ENCODE data around the gene ATP11A.
"Not testable (repeated sequence)": the region's sequence is repeated elsewhere in the genome, so short reads cannot be mapped to it uniquely, and the experiment has no call there.

GRCh38 chr13:112709316-112709715 lies 19.5 kb downstream of the ATP11A start:
- not testable (repeated sequence) for TF ChIP-seq CTCF, POLR2A (IDR thresholded peaks at IDR 0.05)
